ENCODE results near the gene SEPTIN8. TPM values are rescaled to one million over a fixed set of nuclear protein-coding genes. Genes with fewer than 3 reads are reported as not detected.

The SEPTIN8 gene
- total RNA-seq, 2 donors from 2014 or later = 27.5 to 27.7 TPM

DNA sequence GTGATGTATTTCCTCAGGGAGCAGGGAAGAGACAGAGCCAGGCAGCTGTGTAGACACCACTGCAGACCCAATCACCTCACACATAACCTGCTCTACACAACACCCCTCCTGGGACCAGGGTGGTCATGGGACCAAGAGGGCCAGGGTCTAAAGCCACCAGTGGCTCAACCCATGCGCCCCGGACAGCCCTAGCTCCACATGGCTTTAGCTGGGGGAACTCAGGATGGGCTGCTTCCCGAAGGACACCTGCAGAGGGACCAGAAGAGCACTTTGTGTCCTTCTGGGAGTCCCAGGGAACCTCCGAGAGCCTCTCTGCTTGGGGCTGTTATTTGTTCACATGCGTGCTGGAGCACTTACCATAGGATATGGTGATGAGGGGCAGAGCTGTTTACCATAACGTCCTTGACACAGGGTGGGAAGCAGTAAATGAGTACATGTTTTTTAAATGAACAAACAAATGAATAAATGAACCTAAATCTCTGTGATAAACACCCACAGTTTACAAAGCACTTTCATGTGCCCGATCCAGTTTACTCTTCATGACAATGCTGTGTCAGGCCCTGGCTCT, 12.3 kb downstream of the SEPTIN8 start:
- H3K27me3 ChIP-seq = no peaks in the 10 kb centered on the region
- no peaks in the 10 kb centered on the region for H3K9me3 ChIP-seq
- H3K27ac ChIP-seq = no peak overlapping the region
- H3K4me1 ChIP-seq = peaks cover 7% of the 10 kb centered on the region
- peaks cover 0 to 21% of the 10 kb centered on the region in 2 donors for H3K36me3 ChIP-seq (replicated peaks in 1 of 2; ENCODE audit: insufficient read depth in 1 of 2, low read depth in 2 of 2)
- DNase-seq = no peak
- WGBS, 2 donors = 92 to 95% methylated on average over 7 of the region's 7 CpGs
- TF ChIP-seq POLR2A (IDR thresholded peaks at IDR 0.05) = no peak
- TF ChIP-seq, protein P1, sequence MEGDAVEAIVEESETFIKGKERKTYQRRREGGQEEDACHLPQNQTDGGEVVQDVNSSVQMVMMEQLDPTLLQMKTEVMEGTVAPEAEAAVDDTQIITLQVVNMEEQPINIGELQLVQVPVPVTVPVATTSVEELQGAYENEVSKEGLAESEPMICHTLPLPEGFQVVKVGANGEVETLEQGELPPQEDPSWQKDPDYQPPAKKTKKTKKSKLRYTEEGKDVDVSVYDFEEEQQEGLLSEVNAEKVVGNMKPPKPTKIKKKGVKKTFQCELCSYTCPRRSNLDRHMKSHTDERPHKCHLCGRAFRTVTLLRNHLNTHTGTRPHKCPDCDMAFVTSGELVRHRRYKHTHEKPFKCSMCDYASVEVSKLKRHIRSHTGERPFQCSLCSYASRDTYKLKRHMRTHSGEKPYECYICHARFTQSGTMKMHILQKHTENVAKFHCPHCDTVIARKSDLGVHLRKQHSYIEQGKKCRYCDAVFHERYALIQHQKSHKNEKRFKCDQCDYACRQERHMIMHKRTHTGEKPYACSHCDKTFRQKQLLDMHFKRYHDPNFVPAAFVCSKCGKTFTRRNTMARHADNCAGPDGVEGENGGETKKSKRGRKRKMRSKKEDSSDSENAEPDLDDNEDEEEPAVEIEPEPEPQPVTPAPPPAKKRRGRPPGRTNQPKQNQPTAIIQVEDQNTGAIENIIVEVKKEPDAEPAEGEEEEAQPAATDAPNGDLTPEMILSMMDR (IDR thresholded peaks at IDR 0.05) = no peak
- no peak overlapping the region for H3K4me3 ChIP-seq
- ATAC-seq = no peak
- intact Hi-C loops (cut with DNase I) = no loop called here

DNA sequence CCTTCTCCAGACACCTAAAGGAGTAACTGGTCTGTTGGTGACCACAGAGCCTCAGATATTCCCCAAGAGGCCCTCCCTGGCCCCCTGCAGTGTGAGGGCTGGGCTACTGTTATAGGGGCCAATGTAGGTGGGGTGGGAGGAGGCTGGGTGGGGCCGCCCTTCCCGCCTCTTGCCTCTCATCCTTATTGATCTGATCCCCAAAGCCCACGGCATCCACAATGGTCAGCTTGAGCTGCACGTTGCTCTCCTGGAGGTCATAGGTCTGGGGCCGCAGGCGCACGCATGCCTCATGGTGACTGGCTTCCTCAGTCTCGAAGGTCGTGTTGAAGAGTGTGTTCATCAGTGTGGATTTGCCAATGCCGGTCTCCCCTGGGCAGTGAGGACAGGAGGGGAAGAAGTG, 13.0 kb downstream of the SEPTIN8 start:
- no peak overlapping the region for H3K4me3 ChIP-seq
- intact Hi-C loops (cut with DNase I) = no loop called here
- WGBS, 2 donors = 94 to 98% methylated on average over 7 to 10 of the region's 10 CpGs
- H3K27me3 ChIP-seq = no peaks in the 10 kb centered on the region
- no peak overlapping the region for H3K27ac ChIP-seq
- ATAC-seq (no peak), DNase-seq (no peak)
- TF ChIP-seq POLR2A (IDR thresholded peaks at IDR 0.05) = no peak
- TF ChIP-seq, protein P1 (IDR thresholded peaks at IDR 0.05) = no peak
- H3K9me3 ChIP-seq = no peaks in the 10 kb centered on the region
- H3K36me3 ChIP-seq (replicated peaks in 1 of 2; ENCODE audit: insufficient read depth in 1 of 2, low read depth in 2 of 2) = peaks cover 0 to 21% of the 10 kb centered on the region in 2 donors
- H3K4me1 ChIP-seq = peaks cover 7% of the 10 kb centered on the region

DNA sequence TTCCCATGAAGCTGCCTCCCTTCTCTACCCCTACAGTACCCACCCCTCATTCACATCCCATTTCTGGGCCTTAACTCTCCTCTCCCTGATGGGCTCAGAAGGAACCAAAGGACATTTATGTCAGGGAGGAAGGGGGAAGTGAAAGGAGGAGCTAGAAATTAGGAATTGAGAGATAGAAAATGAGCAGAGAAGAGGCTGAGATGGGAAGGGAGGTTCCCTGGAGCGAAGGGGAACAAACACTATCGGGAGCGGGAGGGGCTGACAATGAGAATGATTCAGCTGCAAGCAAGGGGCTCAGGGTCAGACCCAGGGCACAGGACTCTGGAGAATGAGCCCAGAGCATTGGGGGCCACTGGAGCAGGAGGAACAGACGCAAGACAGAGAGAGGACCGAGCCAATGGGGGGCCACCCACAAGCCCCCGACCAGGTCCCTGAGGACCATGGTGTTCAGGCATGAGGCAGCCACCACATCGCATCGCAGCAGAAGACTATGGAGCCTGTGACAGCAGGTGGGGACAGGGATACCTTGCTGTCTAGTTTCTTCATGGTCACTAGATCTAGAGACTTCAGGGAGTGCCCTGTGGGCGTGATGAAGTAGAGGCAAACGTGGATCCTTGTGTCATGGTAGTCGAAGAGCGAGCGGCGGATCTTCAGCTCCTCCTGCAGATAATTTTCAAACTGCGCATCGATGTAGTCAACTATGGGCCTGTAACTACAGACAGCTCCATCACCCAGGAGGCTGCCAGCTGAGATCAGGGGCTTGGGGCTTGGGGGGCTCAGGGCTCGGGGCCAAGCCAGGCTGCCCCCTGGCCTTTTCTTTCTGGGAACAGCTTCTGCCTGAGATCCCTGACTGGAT, 13.6 kb downstream of the SEPTIN8 start:
- Histone ChIP-seq H3K27me3 (no peaks in the 10 kb centered on the region), H3K27ac (no peak overlapping the region), H3K4me3 (no peak overlapping the region), H3K9me3 (no peaks in the 10 kb centered on the region), H3K4me1 (peaks cover 7% of the 10 kb centered on the region), H3K36me3 (replicated peaks in 1 of 2; ENCODE audit: insufficient read depth in 1 of 2, low read depth in 2 of 2) (peaks cover 0 to 23% of the 10 kb centered on the region in 2 donors)
- TF ChIP-seq, protein P1 (IDR thresholded peaks at IDR 0.05) = no peak
- TF ChIP-seq POLR2A (IDR thresholded peaks at IDR 0.05) = no peak
- WGBS, 2 donors = 91 to 95% methylated on average over 17 of the region's 17 CpGs
- DNase-seq (no peak), ATAC-seq (no peak)
- intact Hi-C loops (cut with DNase I) = no loop called here

DNA sequence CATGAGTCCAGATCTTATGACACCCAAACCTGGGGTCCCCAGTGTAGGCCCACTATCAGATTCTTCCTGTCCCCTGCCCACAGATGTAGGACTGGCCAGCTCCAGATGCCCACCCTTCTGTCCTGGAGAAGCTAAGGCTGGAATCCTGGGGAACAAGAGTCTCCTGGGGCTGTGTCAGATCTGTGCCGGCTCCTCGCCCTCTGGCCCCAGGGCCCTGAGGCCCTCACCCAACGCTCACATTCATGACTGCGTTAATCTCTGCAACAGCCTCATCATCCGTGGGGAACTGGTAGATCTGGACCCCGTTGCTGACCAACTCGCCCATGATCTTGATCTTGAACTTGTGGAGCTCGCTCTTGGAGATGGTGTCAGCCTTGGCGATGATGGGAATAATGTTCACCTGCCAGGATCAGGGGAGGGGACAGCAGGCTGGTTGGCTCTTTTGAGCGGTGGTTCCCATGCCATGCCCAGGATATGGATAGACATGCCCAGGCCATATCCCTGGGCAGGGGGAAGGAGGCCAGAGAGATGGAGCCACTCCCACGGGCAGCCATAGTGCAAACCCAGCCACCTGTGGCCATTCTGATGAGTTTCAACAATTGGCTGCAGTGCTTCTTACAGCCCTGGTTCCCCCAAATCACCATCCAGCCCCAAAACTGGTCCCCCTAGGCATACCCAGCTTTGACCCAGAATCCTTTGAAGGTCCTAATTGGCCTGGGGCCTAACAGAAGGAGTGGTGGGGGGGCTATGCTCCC, 14.6 kb downstream of the SEPTIN8 start:
- H3K36me3 ChIP-seq (replicated peaks in 1 of 2; ENCODE audit: insufficient read depth in 1 of 2, low read depth in 2 of 2) = peaks cover 0 to 25% of the 10 kb centered on the region in 2 donors
- 95 to 98% methylated on average over 11 of the region's 11 CpGs for WGBS, 2 donors
- DNase-seq = no peak
- no peaks in the 10 kb centered on the region for H3K9me3 ChIP-seq
- H3K27me3 ChIP-seq = no peaks in the 10 kb centered on the region
- no peak overlapping the region for H3K27ac ChIP-seq
- intact Hi-C loops (cut with DNase I) = no loop called here
- no peak for TF ChIP-seq POLR2A (IDR thresholded peaks at IDR 0.05)
- TF ChIP-seq, protein P1 (IDR thresholded peaks at IDR 0.05) = no peak
- no peak for ATAC-seq
- no peak overlapping the region for H3K4me3 ChIP-seq
- H3K4me1 ChIP-seq = peaks cover 5% of the 10 kb centered on the region
